IMR-90 (cell line): ENCODE measurements around the gene TRPM3. TPM values are rescaled to one million over a fixed set of nuclear protein-coding genes. Genes with fewer than 3 reads are reported as not detected.

Experiments used
- ATAC-seq: fragments of 200-7000 bp; cut with Tn5 transposase; 2 replicates; pipeline ENCODE4 v1.9.1; 2020; ENCODE audit warnings: low read depth, mild to moderate bottlenecking, moderate library complexity
- BruUV-seq: library from RNA; stranded (reverse); fragments of 400-500 nt; replicated peaks from 2 replicates; lab custom pipeline; 2021; lab: Mats Ljungman, UMichigan
- CTCF ChIA-PET: fragments of 300-600 bp; formaldehyde crosslinking; extraction: SDS; loops from one replicate; lab custom pipeline; 2021; ENCODE audit warnings: antibody characterized with exemption; lab: Yijun Ruan, JAX
- POLR2A ChIA-PET: fragments of 300-600 bp; sonication (Branson Sonifier 250); formaldehyde crosslinking; loops from one replicate; lab custom pipeline; 2022; ENCODE audit warnings: antibody characterized with exemption; ENCODE audit not compliant: unreplicated experiment; lab: Charles Lee
- DNase-seq: peaks from one replicate; pipeline ENCODE4 v3.0.0; 2013
- H2AFZ ChIP-seq: replicated peaks from 2 replicates; pipeline ENCODE3; 2013; ENCODE audit warnings: low read length, mild to moderate bottlenecking; ENCODE audit not compliant: poor library complexity
- H2AK5ac ChIP-seq: 2 replicates; pipeline ENCODE4 v1.6.1; 2013; ENCODE audit warnings: low read depth, low read length, inconsistent platforms
- H2AK9ac ChIP-seq: replicated peaks from 2 replicates; pipeline ENCODE3; 2013; ENCODE audit warnings: mild to moderate bottlenecking, low read depth, low read length, moderate library complexity; ENCODE audit not compliant: poor library complexity
- H2BK120ac ChIP-seq: 2 replicates; pipeline ENCODE4 v1.6.1; 2013; ENCODE audit warnings: low read depth, low read length, inconsistent platforms
- H2BK15ac ChIP-seq: 3 replicates; pipeline ENCODE4 v1.6.1; 2013; ENCODE audit warnings: low read depth, low read length, inconsistent platforms
- H2BK20ac ChIP-seq: 2 replicates; pipeline ENCODE4 v1.6.1; 2013; ENCODE audit warnings: low read depth, mild to moderate bottlenecking, inconsistent platforms, low read length, moderate library complexity
- H2BK5ac ChIP-seq: 2 replicates; pipeline ENCODE4 v1.6.1; 2013; ENCODE audit warnings: mild to moderate bottlenecking, low read depth, low read length, inconsistent platforms; ENCODE audit not compliant: poor library complexity, severe bottlenecking
- H3K14ac ChIP-seq: replicated peaks from 2 replicates; pipeline ENCODE4 v1.6.1; 2013; ENCODE audit warnings: low read depth, low read length, inconsistent platforms
- H3K18ac ChIP-seq: 2 replicates; pipeline ENCODE4 v1.6.1; 2013; ENCODE audit warnings: low read depth, low read length, control low read depth
- H3K23ac ChIP-seq: 2 replicates; pipeline ENCODE4 v1.6.1; 2013; ENCODE audit warnings: low read depth, low read length, inconsistent platforms
- H3K27ac ChIP-seq: 2 replicates; pipeline ENCODE4 v1.5.1; 2013; ENCODE audit warnings: mild to moderate bottlenecking, control low read depth, low read length; ENCODE audit not compliant: insufficient read depth
- H3K27me3 ChIP-seq: 2 replicates; pipeline ENCODE4 v1.6.1; 2013; ENCODE audit warnings: low read length; ENCODE audit not compliant: control insufficient read depth, insufficient read depth
- H3K36me3 ChIP-seq: 2 replicates; pipeline ENCODE4 v1.6.1; 2013; ENCODE audit warnings: low read length, mixed read lengths; ENCODE audit not compliant: control insufficient read depth, insufficient read depth
- H3K4ac ChIP-seq: 2 replicates; pipeline ENCODE4 v1.6.1; 2013; ENCODE audit warnings: low read depth, low read length, inconsistent platforms
- H3K4me1 ChIP-seq: 2 replicates; pipeline ENCODE4 v1.6.1; 2013; ENCODE audit warnings: low read length, mixed read lengths; ENCODE audit not compliant: control insufficient read depth, insufficient read depth
- H3K4me2 ChIP-seq: 2 replicates; pipeline ENCODE4 v1.6.1; 2013; ENCODE audit warnings: low read depth, mild to moderate bottlenecking, control low read depth, low read length, moderate library complexity
- H3K4me3 ChIP-seq: 2 replicates; pipeline ENCODE4 v1.5.1; 2013; ENCODE audit warnings: low read depth, mild to moderate bottlenecking, control low read depth, low read length, moderate library complexity; ENCODE audit not compliant: insufficient read depth
- H3K56ac ChIP-seq: 2 replicates; pipeline ENCODE4 v1.6.1; 2013; ENCODE audit warnings: low read length, inconsistent platforms; ENCODE audit not compliant: insufficient read depth; ENCODE audit errors: extremely low read depth
- H3K79me1 ChIP-seq, 2 experiments: 2 replicates each; pipeline ENCODE4 v1.6.1; 2013; ENCODE audit warnings: low read length in 2 of 2, inconsistent platforms in 1 of 2, low read depth in 1 of 2
- H3K9ac ChIP-seq: 2 replicates; pipeline ENCODE4 v1.6.1; 2013; ENCODE audit warnings: low read depth, low read length, control low read depth
- H3K9me1 ChIP-seq: 2 replicates; pipeline ENCODE4 v1.6.1; 2013; ENCODE audit warnings: low read length, inconsistent platforms; ENCODE audit not compliant: insufficient read depth
- H3K9me3 ChIP-seq: 2 replicates; pipeline ENCODE4 v1.6.1; 2013; ENCODE audit warnings: low read length; ENCODE audit not compliant: control insufficient read depth, insufficient read depth
- H4K20me1 ChIP-seq: 2 replicates; pipeline ENCODE4 v1.6.1; 2013; ENCODE audit warnings: low read length, inconsistent platforms; ENCODE audit not compliant: insufficient read depth
- H4K5ac ChIP-seq: 2 replicates; pipeline ENCODE4 v1.6.1; 2013; ENCODE audit warnings: mild to moderate bottlenecking, low read depth, low read length, control low read depth
- H4K8ac ChIP-seq, 2 experiments: 2 replicates each; pipeline ENCODE4 v1.6.1; 2013; ENCODE audit warnings: low read depth in 2 of 2, low read length in 2 of 2, control low read depth in 1 of 2, inconsistent platforms in 1 of 2
- H4K91ac ChIP-seq: 2 replicates; pipeline ENCODE4 v1.6.1; 2013; ENCODE audit warnings: low read depth, low read length, inconsistent platforms; ENCODE audit not compliant: insufficient read depth
- CTCF ChIP-seq: conservative IDR thresholded peaks from 2 replicates; pipeline ENCODE4 v1.5.1; 2012; ENCODE audit warnings: mild to moderate bottlenecking, low read depth, low read length, improper control_type of control experiment
- NFE2L2 ChIP-seq: fragments of 150-350 bp; IDR thresholded peaks from 2 replicates; pipeline ENCODE4 v1.6.1; 2016; ENCODE audit warnings: low read depth, mild to moderate bottlenecking, low read length
- SMC3 ChIP-seq: fragments of 150-350 bp; IDR thresholded peaks from 2 replicates; pipeline ENCODE4 v1.6.1; 2016; ENCODE audit warnings: low read depth, mild to moderate bottlenecking, antibody characterized with exemption, low read length, moderate library complexity
- USF2 ChIP-seq: fragments of 150-350 bp; IDR thresholded peaks from 2 replicates; pipeline ENCODE4 v1.6.1; 2017; ENCODE audit warnings: mild to moderate bottlenecking, antibody characterized with exemption, low read length, low read depth
- WGBS, 2 experiments: methylation state at CpG; one replicate each; pipeline versions ENCODE4 v1.1.5 to v1.1.7; 2013; ENCODE audit warnings: missing lambda C conversion rate in 2 of 2; ENCODE audit not compliant: insufficient read length in 1 of 2; ENCODE audit errors: extremely low coverage in 2 of 2; 5-methylcytosine and 5-hydroxymethylcytosine counted together
- dilution Hi-C: fragments of 300-500 bp; cut with HindIII; formaldehyde crosslinking; loops from one replicate; pipeline ENCODE4 v1.14.3; 2018; ENCODE audit warnings: low sequenced_read_pairs; ENCODE audit not compliant: unreplicated experiment
- in situ Hi-C: fragments of 300-500 bp; cut with MboI; formaldehyde crosslinking; loops from 3 replicates; pipeline ENCODE4 v1.14.3; 2019; ENCODE audit warnings: low sequenced_read_pairs, inconsistent platforms, mixed read lengths
- intact Hi-C: fragments of 100-400 bp; cut with micrococcal nuclease; formaldehyde crosslinking; loops from 2 replicates; pipeline ENCODE4 v1.10.0; 2022
- polyA plus RNA-seq, 3 experiments: library from polyadenylated mRNA; depleted of rRNA; stranded (reverse); fragments of >200 nt; gene quantifications; 2 replicates each; pipeline ENCODE4 v1.2.3, GENCODE V29; 2012; ENCODE audit warnings: low replicate concordance in 1 of 3
- total RNA-seq: library from RNA; depleted of rRNA; stranded (reverse); fragments of >200 nt; gene quantifications from 2 replicates; pipeline ENCODE4 v1.2.3, GENCODE V29; 2012

Gene TRPM3
- total and polyA plus RNA-seq, 2 of the 4 experiments (the other 2 are of a cell fraction): not detected

- H2BK120ac ChIP-seq: no peak overlapping the region
- CTCF ChIA-PET: no interaction called here
- no peak overlapping the region for H4K8ac ChIP-seq
- no peaks in the 10 kb centered on the region for H4K20me1 ChIP-seq
- no peaks in the 10 kb centered on the region for H3K9me3 ChIP-seq
- ATAC-seq: no peak
- H2BK5ac ChIP-seq: no peak overlapping the region
- H4K5ac ChIP-seq: no peak overlapping the region
- H3K79me1 ChIP-seq: no peaks in the 10 kb centered on the region
- intact Hi-C loops: no loop called here
- no peak for TF ChIP-seq CTCF
- no peak for TF ChIP-seq NFE2L2
- no peak for TF ChIP-seq SMC3
- TF ChIP-seq USF2: no peak
- no peak overlapping the region for H3K14ac ChIP-seq
- no peaks in the 10 kb centered on the region for H3K9me1 ChIP-seq
- in situ Hi-C loops: no loop called here
- DNase-seq: no peak
- H3K27me3 ChIP-seq: no peaks in the 10 kb centered on the region; the same call in 1 of the 2 replicates
- H3K4ac ChIP-seq: no peak overlapping the region
- no peak overlapping the region for H2BK20ac ChIP-seq
- H2BK15ac ChIP-seq: no peak overlapping the region
- H3K27ac ChIP-seq: no peak overlapping the region
- BruUV-seq: no TSS peak
- no peak overlapping the region for H3K18ac ChIP-seq
- no peaks in the 10 kb centered on the region for H3K4me1 ChIP-seq
- H3K4me2 ChIP-seq: no peak overlapping the region
- no peak overlapping the region for H2AK9ac ChIP-seq
- WGBS, 2 experiments: no CpG with 5 or more reads among the region's 1 CpG
- H2AFZ ChIP-seq: no peak overlapping the region
- H3K4me3 ChIP-seq: no peak overlapping the region
- no peak overlapping the region for H3K9ac ChIP-seq
- dilution Hi-C loops: no loop called here
- no peak overlapping the region for H3K23ac ChIP-seq
- no peaks in the 10 kb centered on the region for H3K36me3 ChIP-seq
- H2AK5ac ChIP-seq: no peak overlapping the region
- no peak overlapping the region for H4K91ac ChIP-seq
- POLR2A ChIA-PET: no interaction called here
- no peak overlapping the region for H3K56ac ChIP-seq
These were observed 447.6 kb downstream of the TRPM3 start for GRCh38 chr9:70673844-70674243.
